ENCODE measurements around the gene AGO3.

AGO3 gene

GRCh38 chr1:35988237-35988636 lies 57.3 kb downstream of the AGO3 start:
- 100% methylated on average over 1 of the region's 1 CpG for WGBS
- Histone ChIP-seq H2BK5ac (ENCODE audit: low read depth, low read length, poor library complexity, severe bottlenecking) (no peak overlapping the region), H2BK120ac (ENCODE audit: low read depth, low read length) (no peak overlapping the region)

GRCh38 chr1:36006941-36007500 lies 76.1 kb downstream of the AGO3 start:
- no peak for DNase-seq
- Histone ChIP-seq H3K18ac (ENCODE audit: low read depth in 1 of 2, low read length in 2 of 2) (no peak overlapping the region), H3K4me2 (ENCODE audit: low read length, poor library complexity, severe bottlenecking) (no peak overlapping the region), H3K4ac (ENCODE audit: low read depth in 1 of 2, low read length in 2 of 2) (no peak overlapping the region), H3K9me3 (ENCODE audit: control insufficient read depth, low read length) (no peaks in the 10 kb centered on the region), H3K23ac (ENCODE audit: low read length in 2 of 2) (no peak overlapping the region), H2AFZ (ENCODE audit: low read depth, low read length) (no peak overlapping the region), H3K79me1 (replicated peaks; ENCODE audit: low read length, poor library complexity, severe bottlenecking) (no peaks in the 10 kb centered on the region), H3K4me1 (ENCODE audit: control insufficient read depth, insufficient read depth, low read depth, low read length) (no peaks in the 10 kb centered on the region), H2BK15ac (ENCODE audit: low read depth, poor library complexity, severe bottlenecking) (no peak overlapping the region), H2AK5ac (ENCODE audit: low read length, severe bottlenecking) (no peak overlapping the region), H3K27ac (ENCODE audit: low read length, poor library complexity, severe bottlenecking) (no peak overlapping the region), H2BK120ac (ENCODE audit: low read depth, low read length) (no peak overlapping the region), H3K27me3 (ENCODE audit: control insufficient read depth in 1 of 2, insufficient read depth in 1 of 2, low read length in 2 of 2) (no peaks in the 10 kb centered on the region), H3K9ac (ENCODE audit: low read length) (no peak overlapping the region), H3K36me3 (ENCODE audit: control insufficient read depth in 1 of 2, insufficient read depth in 2 of 2, low read depth in 1 of 2, low read length in 2 of 2) (peaks cover 8 to 37% of the 10 kb centered on the region in 2 experiments), H4K91ac (ENCODE audit: low read length) (no peak overlapping the region), H2BK5ac (ENCODE audit: low read depth, low read length, poor library complexity, severe bottlenecking) (no peak overlapping the region), H3K4me3 (ENCODE audit: insufficient read depth in 1 of 2, low read depth in 1 of 2, low read length in 2 of 2) (no peak overlapping the region), H3K14ac (ENCODE audit: low read length in 2 of 2) (no peak overlapping the region), H2BK12ac (ENCODE audit: low read length in 2 of 2) (no peak overlapping the region), H4K8ac (ENCODE audit: low read length) (no peak overlapping the region)
- WGBS: 100% methylated on average over 3 of the region's 3 CpGs

More at GRCh38 chr1:35988237-35988636, 57.3 kb downstream of the AGO3 start:
- no peak overlapping the region for H3K4ac ChIP-seq (ENCODE audit: low read depth in 1 of 2, low read length in 2 of 2)
- no peaks in the 10 kb centered on the region for H3K79me1 ChIP-seq (replicated peaks; ENCODE audit: low read length, poor library complexity, severe bottlenecking)
- H3K27ac ChIP-seq (ENCODE audit: low read length, poor library complexity, severe bottlenecking): no peak overlapping the region
- no peak overlapping the region for H2BK12ac ChIP-seq (ENCODE audit: low read length in 2 of 2)
- no peak overlapping the region for H2AFZ ChIP-seq (ENCODE audit: low read depth, low read length)
- no peaks in the 10 kb centered on the region for H3K4me1 ChIP-seq (ENCODE audit: control insufficient read depth, insufficient read depth, low read depth, low read length)
- no peaks in the 10 kb centered on the region for H3K9me3 ChIP-seq (ENCODE audit: control insufficient read depth, low read length)
- no peak overlapping the region for H4K91ac ChIP-seq (ENCODE audit: low read length)
- H3K36me3 ChIP-seq (ENCODE audit: control insufficient read depth in 1 of 2, insufficient read depth in 2 of 2, low read depth in 1 of 2, low read length in 2 of 2): peaks cover 11 to 43% of the 10 kb centered on the region in 2 experiments
- no peak overlapping the region for H3K14ac ChIP-seq (ENCODE audit: low read length in 2 of 2)
- H2BK15ac ChIP-seq (ENCODE audit: low read depth, poor library complexity, severe bottlenecking): no peak overlapping the region
- no peak overlapping the region for H4K8ac ChIP-seq (ENCODE audit: low read length)
- DNase-seq: no peak
- no peak overlapping the region for H3K23ac ChIP-seq (ENCODE audit: low read length in 2 of 2)
- H3K18ac ChIP-seq (ENCODE audit: low read depth in 1 of 2, low read length in 2 of 2): no peak overlapping the region
- H3K27me3 ChIP-seq (ENCODE audit: control insufficient read depth in 1 of 2, insufficient read depth in 1 of 2, low read length in 2 of 2): no peaks in the 10 kb centered on the region
- H3K4me2 ChIP-seq (ENCODE audit: low read length, poor library complexity, severe bottlenecking): no peak overlapping the region
- no peak overlapping the region for H2AK5ac ChIP-seq (ENCODE audit: low read length, severe bottlenecking)
- no peak overlapping the region for H3K4me3 ChIP-seq (ENCODE audit: insufficient read depth in 1 of 2, low read depth in 1 of 2, low read length in 2 of 2)
- H3K9ac ChIP-seq (ENCODE audit: low read length): no peak overlapping the region

GRCh38 chr1:36007741-36008140 lies 76.8 kb downstream of the AGO3 start:
- no peak overlapping the region for H3K4me3 ChIP-seq (ENCODE audit: insufficient read depth in 1 of 2, low read depth in 1 of 2, low read length in 2 of 2)
- no peaks in the 10 kb centered on the region for H3K9me3 ChIP-seq (ENCODE audit: control insufficient read depth, low read length)
- no peak overlapping the region for H2AFZ ChIP-seq (ENCODE audit: low read depth, low read length)
- H3K18ac ChIP-seq (ENCODE audit: low read depth in 1 of 2, low read length in 2 of 2): no peak overlapping the region
- H3K4me2 ChIP-seq (ENCODE audit: low read length, poor library complexity, severe bottlenecking): no peak overlapping the region
- no peak overlapping the region for H4K91ac ChIP-seq (ENCODE audit: low read length)
- H3K79me1 ChIP-seq (replicated peaks; ENCODE audit: low read length, poor library complexity, severe bottlenecking): no peaks in the 10 kb centered on the region
- H2BK120ac ChIP-seq (ENCODE audit: low read depth, low read length): no peak overlapping the region
- no peaks in the 10 kb centered on the region for H3K4me1 ChIP-seq (ENCODE audit: control insufficient read depth, insufficient read depth, low read depth, low read length)
- no peak overlapping the region for H2BK12ac ChIP-seq (ENCODE audit: low read length in 2 of 2)
- no peak overlapping the region for H2BK5ac ChIP-seq (ENCODE audit: low read depth, low read length, poor library complexity, severe bottlenecking)
- H3K9ac ChIP-seq (ENCODE audit: low read length): no peak overlapping the region
- H3K4ac ChIP-seq (ENCODE audit: low read depth in 1 of 2, low read length in 2 of 2): no peak overlapping the region
- H3K23ac ChIP-seq (ENCODE audit: low read length in 2 of 2): no peak overlapping the region
- H3K36me3 ChIP-seq (ENCODE audit: control insufficient read depth in 1 of 2, insufficient read depth in 2 of 2, low read depth in 1 of 2, low read length in 2 of 2): peaks cover 9 to 43% of the 10 kb centered on the region in 2 experiments
- H2AK5ac ChIP-seq (ENCODE audit: low read length, severe bottlenecking): no peak overlapping the region
- H3K27ac ChIP-seq (ENCODE audit: low read length, poor library complexity, severe bottlenecking): no peak overlapping the region
- H2BK15ac ChIP-seq (ENCODE audit: low read depth, poor library complexity, severe bottlenecking): no peak overlapping the region
- H3K27me3 ChIP-seq (ENCODE audit: control insufficient read depth in 1 of 2, insufficient read depth in 1 of 2, low read length in 2 of 2): no peaks in the 10 kb centered on the region
- H3K14ac ChIP-seq (ENCODE audit: low read length in 2 of 2): no peak overlapping the region
- no peak for DNase-seq
- 97% methylated on average over 2 of the region's 2 CpGs for WGBS
- H4K8ac ChIP-seq (ENCODE audit: low read length): no peak overlapping the region

GRCh38 chr1:36008546-36009197 lies 77.8 kb downstream of the AGO3 start:
- Histone ChIP-seq H4K8ac (ENCODE audit: low read length) (no peak overlapping the region), H2AK5ac (ENCODE audit: low read length, severe bottlenecking) (no peak overlapping the region), H3K79me1 (replicated peaks; ENCODE audit: low read length, poor library complexity, severe bottlenecking) (no peaks in the 10 kb centered on the region), H3K9me3 (ENCODE audit: control insufficient read depth, low read length) (no peaks in the 10 kb centered on the region), H2BK5ac (ENCODE audit: low read depth, low read length, poor library complexity, severe bottlenecking) (no peak overlapping the region), H3K23ac (ENCODE audit: low read length in 2 of 2) (no peak overlapping the region), H3K14ac (ENCODE audit: low read length in 2 of 2) (no peak overlapping the region), H4K91ac (ENCODE audit: low read length) (no peak overlapping the region), H3K4ac (ENCODE audit: low read depth in 1 of 2, low read length in 2 of 2) (no peak overlapping the region), H3K4me2 (ENCODE audit: low read length, poor library complexity, severe bottlenecking) (no peak overlapping the region), H3K18ac (ENCODE audit: low read depth in 1 of 2, low read length in 2 of 2) (no peak overlapping the region), H3K27me3 (ENCODE audit: control insufficient read depth in 1 of 2, insufficient read depth in 1 of 2, low read length in 2 of 2) (no peaks in the 10 kb centered on the region), H2BK12ac (ENCODE audit: low read length in 2 of 2) (no peak overlapping the region), H2BK15ac (ENCODE audit: low read depth, poor library complexity, severe bottlenecking) (no peak overlapping the region), H2AFZ (ENCODE audit: low read depth, low read length) (no peak overlapping the region), H2BK120ac (ENCODE audit: low read depth, low read length) (no peak overlapping the region), H3K36me3 (ENCODE audit: control insufficient read depth in 1 of 2, insufficient read depth in 2 of 2, low read depth in 1 of 2, low read length in 2 of 2) (peaks cover 13 to 53% of the 10 kb centered on the region in 2 experiments), H3K4me3 (ENCODE audit: insufficient read depth in 1 of 2, low read depth in 1 of 2, low read length in 2 of 2) (no peak overlapping the region), H3K9ac (ENCODE audit: low read length) (no peak overlapping the region), H3K27ac (ENCODE audit: low read length, poor library complexity, severe bottlenecking) (peak overlapping the region; percentile 18), H3K4me1 (ENCODE audit: control insufficient read depth, insufficient read depth, low read depth, low read length) (no peaks in the 10 kb centered on the region)
- WGBS: 42% methylated on average over 8 of the region's 9 CpGs
- peak; percentile 75 for DNase-seq

Data from mesenchymal stem cell (in vitro differentiated cells and primary cell).